MCF 10A (cell line): Measurements from ENCODE around the gene IKZF4. TPM values are rescaled to one million over a fixed set of nuclear protein-coding genes. Genes with fewer than 3 reads are reported as not detected.

ENCODE experiments used
- BruUV-seq: library from RNA; stranded (reverse); fragments of 400-500 nt; replicated peaks from 2 replicates; lab custom pipeline; 2021; lab: Mats Ljungman, UMichigan
- CTCF ChIA-PET: fragments of 300-600 bp; sonication (Branson Sonifier 250); formaldehyde crosslinking; extraction: SDS; loops from one replicate; lab custom pipeline; 2021; ENCODE audit warnings: antibody characterized with exemption, inconsistent platforms; lab: Yijun Ruan, JAX
- POLR2A ChIA-PET: fragments of 300-600, 350-650 bp; sonication (Branson Sonifier 250); formaldehyde crosslinking; extraction: SDS; loops from one replicate; lab custom pipeline; 2020; ENCODE audit warnings: antibody characterized with exemption, inconsistent platforms; lab: Yijun Ruan, JAX
- DNase-seq: peaks from one replicate; pipeline ENCODE4 v3.0.0-alpha.2; 2018; ENCODE audit not compliant: unreplicated experiment
- H3K27ac Mint-ChIP-seq: one replicate; pipeline ENCODE4 v1.8.0; 2022; ENCODE audit warnings: mild to moderate bottlenecking, low read depth, mixed read lengths; ENCODE audit not compliant: unreplicated experiment
- H3K27me3 Mint-ChIP-seq: one replicate; pipeline ENCODE4 v1.8.0; 2022; ENCODE audit warnings: mixed read lengths; ENCODE audit not compliant: insufficient read depth, unreplicated experiment
- H3K36me3 Mint-ChIP-seq: one replicate; pipeline ENCODE4 v1.8.0; 2022; ENCODE audit warnings: mild to moderate bottlenecking, moderate library complexity, mixed read lengths; ENCODE audit not compliant: insufficient read depth, unreplicated experiment
- H3K4me1 Mint-ChIP-seq: one replicate; pipeline ENCODE4 v1.8.0; 2022; ENCODE audit warnings: mixed read lengths; ENCODE audit not compliant: insufficient read depth, unreplicated experiment
- H3K4me3 Mint-ChIP-seq: one replicate; pipeline ENCODE4 v1.8.0; 2022; ENCODE audit warnings: mild to moderate bottlenecking, moderate library complexity, mixed read lengths; ENCODE audit not compliant: unreplicated experiment
- H3K9me3 Mint-ChIP-seq: one replicate; pipeline ENCODE4 v1.8.0; 2022; ENCODE audit warnings: mixed read lengths; ENCODE audit not compliant: unreplicated experiment
- CTCF ChIP-seq: fragments of 200-600 bp; IDR thresholded peaks from one replicate; pipeline ENCODE4 v1.8.0; 2022; ENCODE audit warnings: antibody characterized with exemption, mild to moderate bottlenecking; ENCODE audit not compliant: unreplicated experiment
- intact Hi-C: fragments of 100-400 bp; cut with micrococcal nuclease; formaldehyde crosslinking; loops from 2 replicates; pipeline ENCODE4 v1.14.1; 2022
- total RNA-seq: library from RNA; stranded (reverse); gene quantifications from 2 replicates; pipeline ENCODE4 v1.2.3, GENCODE V29; 2022

The IKZF4 gene
- total RNA-seq, 1 experiment from 2014 or later: 2.4 TPM

DNA sequence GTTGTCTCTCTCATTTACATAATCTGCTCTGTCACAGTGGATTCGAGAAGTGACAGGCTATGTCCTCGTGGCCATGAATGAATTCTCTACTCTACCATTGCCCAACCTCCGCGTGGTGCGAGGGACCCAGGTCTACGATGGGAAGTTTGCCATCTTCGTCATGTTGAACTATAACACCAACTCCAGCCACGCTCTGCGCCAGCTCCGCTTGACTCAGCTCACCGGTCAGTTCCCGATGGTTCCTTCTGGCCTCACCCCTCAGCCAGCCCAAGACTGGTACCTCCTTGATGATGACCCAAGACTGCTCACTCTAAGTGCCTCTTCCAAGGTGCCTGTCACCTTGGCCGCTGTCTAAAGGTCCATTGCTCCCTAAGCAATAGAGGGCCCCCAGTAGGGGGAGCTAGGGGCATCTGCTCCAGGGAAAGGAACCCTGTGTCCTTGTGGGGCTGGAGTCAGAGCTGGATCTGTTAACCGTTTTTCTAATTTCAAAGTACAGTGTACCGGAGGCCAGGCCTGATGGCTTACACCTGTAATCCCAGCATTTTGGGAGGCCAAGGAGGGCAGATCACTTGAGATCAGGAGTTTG, 64.2 kb downstream of the IKZF4 start:
- no peak overlapping the region for H3K27ac Mint-ChIP-seq
- DNase-seq: peak; percentile 45
- H3K4me3 Mint-ChIP-seq: no peak overlapping the region
- TF ChIP-seq CTCF: peak; percentile 27
- H3K9me3 Mint-ChIP-seq: no peaks in the 10 kb centered on the region
- H3K36me3 Mint-ChIP-seq: no peaks in the 10 kb centered on the region
- ChIA-PET CTCF (interaction anchor here (0.6 to 1.0 kb wide), 4 partner anchors 12 to 137 kb away, joined by 3 to 4 read pairs (median 4); partner anchors contain the start of genes PA2G4 and RNF41), POLR2A (interaction anchor here (1.5 to 1.7 kb wide), 3 partner anchors 15 to 32 kb away, joined by 3 to 6 read pairs (median 3); partner anchors contain the start of gene PA2G4)
- no TSS peak for BruUV-seq
- H3K27me3 Mint-ChIP-seq: no peaks in the 10 kb centered on the region
- H3K4me1 Mint-ChIP-seq: no peaks in the 10 kb centered on the region
- intact Hi-C loops: no loop called here

DNA sequence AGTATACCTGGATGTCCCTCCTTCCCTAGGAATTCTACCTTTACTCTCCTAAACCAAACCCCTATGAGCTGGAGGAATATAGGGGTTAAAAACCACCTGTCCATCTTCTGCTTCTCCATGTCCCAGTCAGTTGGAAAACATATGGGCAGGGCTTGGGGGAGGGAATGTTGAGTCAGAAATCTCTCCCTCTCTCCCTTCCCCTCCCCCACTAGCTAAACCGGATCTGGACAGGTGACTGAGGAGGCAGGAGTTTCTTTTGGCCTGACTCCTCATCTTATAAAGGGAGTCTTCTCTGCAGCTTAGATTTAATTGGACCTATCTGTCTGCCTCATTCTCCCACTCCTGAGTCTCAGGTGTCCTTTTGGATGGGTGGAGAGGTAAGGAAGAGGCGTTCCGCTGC, 65.3 kb downstream of the IKZF4 start:
- intact Hi-C loops: no loop called here
- ChIA-PET POLR2A (interaction anchor here (0.6 to 1.7 kb wide), 5 partner anchors 14 to 274 kb away, joined by 3 to 6 read pairs (median 3); partner anchors contain the start of genes PA2G4 and STAT2), CTCF (interaction anchor here (0.6 kb wide), 1 partner anchor 71 kb away, joined by 3 read pairs; no protein-coding TSS in a partner anchor)
- no peak for TF ChIP-seq CTCF
- no peaks in the 10 kb centered on the region for H3K36me3 Mint-ChIP-seq
- no peaks in the 10 kb centered on the region for H3K27me3 Mint-ChIP-seq
- no peaks in the 10 kb centered on the region for H3K9me3 Mint-ChIP-seq
- H3K27ac Mint-ChIP-seq: no peak overlapping the region
- H3K4me1 Mint-ChIP-seq: no peaks in the 10 kb centered on the region
- DNase-seq: peak; percentile 37
- no TSS peak for BruUV-seq
- no peak overlapping the region for H3K4me3 Mint-ChIP-seq

DNA sequence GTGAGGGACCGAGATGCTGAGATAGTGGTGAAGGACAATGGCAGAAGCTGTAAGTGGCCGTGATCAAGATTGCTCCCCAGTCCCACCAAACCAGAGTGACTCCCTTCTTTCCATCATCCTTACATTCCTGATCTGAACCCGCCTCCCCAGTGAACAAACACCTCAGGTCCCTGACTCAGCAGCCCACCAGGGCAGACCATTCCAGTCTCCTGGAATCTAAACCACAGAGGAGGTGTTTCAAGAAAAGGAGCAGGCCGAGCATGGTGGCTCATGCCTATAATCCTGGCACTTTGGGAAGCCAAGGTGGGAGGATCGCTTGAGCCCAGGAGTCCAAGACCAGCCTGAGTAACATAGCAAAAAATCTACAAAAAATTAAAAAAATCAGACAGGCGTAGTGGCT, 65.8 kb downstream of the IKZF4 start:
- Mint-ChIP-seq H3K4me3 (no peak overlapping the region), H3K36me3 (no peaks in the 10 kb centered on the region), H3K27ac (no peak overlapping the region), H3K9me3 (no peaks in the 10 kb centered on the region), H3K27me3 (no peaks in the 10 kb centered on the region), H3K4me1 (no peaks in the 10 kb centered on the region)
- no peak for DNase-seq
- TF ChIP-seq CTCF: no peak
- CTCF ChIA-PET: interaction anchor here (0.6 kb wide), 1 partner anchor 72 kb away, joined by 3 read pairs; no protein-coding TSS in a partner anchor
- POLR2A ChIA-PET: interaction anchor here (0.6 to 1.7 kb wide), 5 partner anchors 13 to 273 kb away, joined by 3 to 6 read pairs (median 3); partner anchors contain the start of genes PA2G4 and STAT2
- no TSS peak for BruUV-seq
- intact Hi-C loops: no loop called here

GRCh38 chr12:56087220-56087619, 66.4 kb downstream of the IKZF4 start:
- no TSS peak for BruUV-seq
- no peaks in the 10 kb centered on the region for H3K27me3 Mint-ChIP-seq
- intact Hi-C loops: no loop called here
- H3K9me3 Mint-ChIP-seq: no peaks in the 10 kb centered on the region
- POLR2A ChIA-PET: no interaction called here
- H3K4me1 Mint-ChIP-seq: no peaks in the 10 kb centered on the region
- H3K36me3 Mint-ChIP-seq: no peaks in the 10 kb centered on the region
- DNase-seq: peak; percentile 49
- CTCF ChIA-PET: no interaction called here
- no peak overlapping the region for H3K4me3 Mint-ChIP-seq
- no peak overlapping the region for H3K27ac Mint-ChIP-seq
- TF ChIP-seq CTCF: no peak

Other genes starting within 250 kb of the IKZF4 start
- gene SARNP, start 203.3 kb upstream of the IKZF4 start, total RNA-seq: 39.2 and 61.1 TPM in 2 replicates
- gene ORMDL2, start 203.0 kb upstream of the IKZF4 start, total RNA-seq: 54.6 and 55.9 TPM in 2 replicates
- 27.3 and 29.9 TPM in 2 replicates for gene DNAJC14, start 191.5 kb upstream of the IKZF4 start, total RNA-seq
- gene MMP19, start 178.1 kb upstream of the IKZF4 start, total RNA-seq: 3.3 and 3.7 TPM in 2 replicates
- gene PYM1, start 93.1 kb upstream of the IKZF4 start, total RNA-seq: 50.5 and 56.5 TPM in 2 replicates
- 177 and 236 TPM in 2 replicates for gene DGKA, start 89.9 kb upstream of the IKZF4 start, total RNA-seq
- 0.59 TPM in 1 of 2 replicates, not detected in the other for gene PMEL, start 55.0 kb upstream of the IKZF4 start, total RNA-seq
- gene CDK2, start 54.2 kb upstream of the IKZF4 start, total RNA-seq: 17.9 and 23.8 TPM in 2 replicates
- 67.4 and 96.1 TPM in 2 replicates for gene RAB5B, start 47.0 kb upstream of the IKZF4 start, total RNA-seq
- 6.3 and 7.9 TPM in 2 replicates for gene SUOX, start 23.8 kb upstream of the IKZF4 start, total RNA-seq
- 45.1 and 67.3 TPM in 2 replicates for gene RPS26, start 20.9 kb downstream of the IKZF4 start, total RNA-seq
- gene ERBB3, start 59.1 kb downstream of the IKZF4 start, total RNA-seq: 1.1 and 3.7 TPM in 2 replicates
- 158 and 205 TPM in 2 replicates for gene PA2G4, start 83.5 kb downstream of the IKZF4 start, total RNA-seq
- 4,675 and 4,734 TPM in 2 replicates for gene RPL41, start 95.6 kb downstream of the IKZF4 start, total RNA-seq
- 2.8 and 3.5 TPM in 2 replicates for gene ZC3H10, start 97.2 kb downstream of the IKZF4 start, total RNA-seq
- gene ESYT1, start 107.2 kb downstream of the IKZF4 start, total RNA-seq: 111 and 123 TPM in 2 replicates
- gene MYL6B, start 131.5 kb downstream of the IKZF4 start, total RNA-seq: 46.0 and 58.0 TPM in 2 replicates
- 716 and 997 TPM in 2 replicates for gene MYL6, start 137.3 kb downstream of the IKZF4 start, total RNA-seq
- 52.1 and 57.0 TPM in 2 replicates for gene SMARCC2, start 168.4 kb downstream of the IKZF4 start, total RNA-seq
- gene RNF41, start 200.9 kb downstream of the IKZF4 start, total RNA-seq: 92.1 and 108 TPM in 2 replicates
- gene NABP2, start 203.3 kb downstream of the IKZF4 start, total RNA-seq: 53.3 and 56.2 TPM in 2 replicates
- not detected in 2 replicates for gene SLC39A5, start 209.0 kb downstream of the IKZF4 start, total RNA-seq
- 46.3 and 73.8 TPM in 2 replicates for gene ANKRD52, start 237.3 kb downstream of the IKZF4 start, total RNA-seq
- 3.6 and 3.8 TPM in 2 replicates for gene COQ10A, start 245.9 kb downstream of the IKZF4 start, total RNA-seq